Fibroblast of lung (primary cell): Measurements from ENCODE around the gene GRIK5.

Source experiments
- EZH2 ChIP-seq: IDR thresholded peaks from 2 replicates; pipeline ENCODE4 v1.5.1; 2012; ENCODE audit warnings: low read length, control low read depth, mild to moderate bottlenecking; ENCODE audit errors: missing control alignments
- TF ChIP-seq, protein P1 (sequence below), 2 donors: IDR thresholded peaks in 1 of 2; conservative IDR thresholded peaks in 1 of 2; 1 replicate in 1 of 2; 2 replicates in 1 of 2; pipeline ENCODE4 v1.5.1; 2011 to 2012; ENCODE audit warnings: low read length in 2 of 2, control low read depth in 1 of 2, inconsistent platforms in 1 of 2, low read depth in 1 of 2, mild to moderate bottlenecking in 1 of 2

DNA sequence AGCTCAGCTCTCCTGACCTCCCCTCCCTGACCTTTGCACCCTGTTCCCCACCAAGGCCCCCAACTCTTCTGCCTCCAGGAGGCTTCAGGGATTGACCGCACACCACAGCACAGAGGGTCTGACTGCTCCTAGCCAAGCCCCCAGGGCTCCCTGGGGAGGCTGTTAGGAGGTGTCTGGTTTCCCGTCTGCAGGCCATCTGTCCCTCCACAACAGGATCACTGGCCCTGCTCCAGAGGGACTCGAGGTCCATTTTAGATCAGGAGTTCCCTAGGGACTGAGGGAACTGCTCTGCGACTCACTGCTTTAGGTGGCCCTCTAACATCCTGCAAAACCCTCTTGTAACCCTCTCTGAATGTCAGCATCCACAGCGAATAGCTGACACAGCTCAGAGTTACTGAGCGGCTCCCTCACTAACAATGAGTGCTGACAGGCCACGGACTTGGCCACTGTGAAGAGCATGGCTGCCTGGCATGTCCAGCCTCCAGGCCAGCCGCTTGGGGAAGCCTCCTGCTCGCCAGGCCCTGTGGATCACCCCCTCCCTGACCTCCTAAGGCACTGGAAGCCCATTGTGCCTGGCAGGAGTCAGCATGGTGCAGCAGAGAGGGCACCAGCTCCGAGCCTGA lies 17.7 kb downstream of the GRIK5 start:
- TF ChIP-seq, protein P1, sequence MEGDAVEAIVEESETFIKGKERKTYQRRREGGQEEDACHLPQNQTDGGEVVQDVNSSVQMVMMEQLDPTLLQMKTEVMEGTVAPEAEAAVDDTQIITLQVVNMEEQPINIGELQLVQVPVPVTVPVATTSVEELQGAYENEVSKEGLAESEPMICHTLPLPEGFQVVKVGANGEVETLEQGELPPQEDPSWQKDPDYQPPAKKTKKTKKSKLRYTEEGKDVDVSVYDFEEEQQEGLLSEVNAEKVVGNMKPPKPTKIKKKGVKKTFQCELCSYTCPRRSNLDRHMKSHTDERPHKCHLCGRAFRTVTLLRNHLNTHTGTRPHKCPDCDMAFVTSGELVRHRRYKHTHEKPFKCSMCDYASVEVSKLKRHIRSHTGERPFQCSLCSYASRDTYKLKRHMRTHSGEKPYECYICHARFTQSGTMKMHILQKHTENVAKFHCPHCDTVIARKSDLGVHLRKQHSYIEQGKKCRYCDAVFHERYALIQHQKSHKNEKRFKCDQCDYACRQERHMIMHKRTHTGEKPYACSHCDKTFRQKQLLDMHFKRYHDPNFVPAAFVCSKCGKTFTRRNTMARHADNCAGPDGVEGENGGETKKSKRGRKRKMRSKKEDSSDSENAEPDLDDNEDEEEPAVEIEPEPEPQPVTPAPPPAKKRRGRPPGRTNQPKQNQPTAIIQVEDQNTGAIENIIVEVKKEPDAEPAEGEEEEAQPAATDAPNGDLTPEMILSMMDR (conservative IDR thresholded peaks at IDR 0.05 in 1 of 2, IDR thresholded peaks at IDR 0.05 in 1 of 2; ENCODE audit: low read depth in 1 of 2, low read length in 2 of 2), result no peak
- TF ChIP-seq EZH2, result no peak
